BE2C (cell line): ENCODE measurements around the gene FRS3.
A peak's percentile ranks its signal among the peaks of the same experiment; 100 is the strongest.

Experiments
- DNase-seq: peaks from one replicate; pipeline ENCODE4 v3.0.0-alpha.2; 2020
- H3K27me3 ChIP-seq: fragments of 250-450 bp; sonication (Bioruptor Pico); 2 replicates; pipeline ENCODE4 v1.5.1; 2020; ENCODE audit warnings: mild to moderate bottlenecking
- H3K36me3 ChIP-seq: fragments of 250-450 bp; sonication (Bioruptor Pico); 2 replicates; pipeline ENCODE4 v1.5.1; 2020; ENCODE audit warnings: mild to moderate bottlenecking
- H3K4me1 ChIP-seq: fragments of 250-450 bp; sonication (Bioruptor Pico); 2 replicates; pipeline ENCODE4 v1.5.1; 2020
- H3K4me3 ChIP-seq: 2 replicates; pipeline ENCODE4 v1.5.1; 2011; ENCODE audit warnings: low read depth, low read length
- H3K9me3 ChIP-seq: fragments of 250-450 bp; sonication (Bioruptor Pico); 2 replicates; pipeline ENCODE4 v1.5.1; 2020
- TF ChIP-seq, protein P1 (sequence below): IDR thresholded peaks from 2 replicates; pipeline ENCODE4 v1.5.1; 2012; ENCODE audit warnings: mild to moderate bottlenecking, low read depth, low read length

Gene FRS3

DNA sequence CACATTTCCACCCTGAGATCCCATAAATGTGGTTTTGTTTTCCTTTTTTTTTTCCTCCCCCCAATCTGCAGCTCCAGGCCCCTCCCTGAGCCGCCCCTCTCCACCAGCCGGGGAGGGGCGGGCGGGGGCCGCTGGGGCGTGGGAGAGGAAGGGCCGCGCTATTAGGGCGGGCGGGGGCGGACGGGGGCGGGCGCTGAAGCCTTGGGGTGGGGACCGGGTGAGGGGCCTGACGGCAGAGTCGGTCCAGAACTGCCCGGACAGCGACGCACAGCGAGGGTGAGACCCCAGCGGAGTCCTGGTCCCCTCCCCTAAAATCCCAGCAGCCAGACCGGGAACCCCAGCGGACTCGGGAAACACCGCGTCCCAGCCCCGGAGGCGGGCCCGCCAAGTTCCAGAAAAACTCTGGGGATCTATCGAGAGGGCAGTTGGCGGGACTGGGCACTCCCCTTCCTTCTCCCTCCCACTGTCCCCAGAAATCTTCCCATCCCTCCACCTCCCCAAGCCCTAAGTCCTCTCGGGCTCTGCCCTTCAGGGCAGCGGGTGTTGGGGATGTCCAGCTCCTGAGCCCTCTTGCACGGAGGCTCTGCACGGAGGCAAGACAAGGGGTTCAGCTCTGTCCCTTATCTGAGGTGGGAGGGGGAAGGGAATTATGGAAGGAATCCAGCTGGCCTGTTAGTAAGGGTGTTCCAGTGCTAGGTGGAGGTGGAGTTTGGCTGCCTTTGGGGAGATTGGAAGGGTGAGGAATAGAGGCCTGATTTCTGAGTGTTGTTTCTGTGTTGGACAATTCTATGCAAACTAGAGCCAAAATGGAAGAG, 1.1 kb upstream of the FRS3 start, which contains the start of gene PRICKLE4:
PRICKLE4 (plus strand) TSS at position 232 of the 815 bp plus-strand sequence. CDS start 2,692 bp downstream, outside the sequence.
- TF ChIP-seq, protein P1, sequence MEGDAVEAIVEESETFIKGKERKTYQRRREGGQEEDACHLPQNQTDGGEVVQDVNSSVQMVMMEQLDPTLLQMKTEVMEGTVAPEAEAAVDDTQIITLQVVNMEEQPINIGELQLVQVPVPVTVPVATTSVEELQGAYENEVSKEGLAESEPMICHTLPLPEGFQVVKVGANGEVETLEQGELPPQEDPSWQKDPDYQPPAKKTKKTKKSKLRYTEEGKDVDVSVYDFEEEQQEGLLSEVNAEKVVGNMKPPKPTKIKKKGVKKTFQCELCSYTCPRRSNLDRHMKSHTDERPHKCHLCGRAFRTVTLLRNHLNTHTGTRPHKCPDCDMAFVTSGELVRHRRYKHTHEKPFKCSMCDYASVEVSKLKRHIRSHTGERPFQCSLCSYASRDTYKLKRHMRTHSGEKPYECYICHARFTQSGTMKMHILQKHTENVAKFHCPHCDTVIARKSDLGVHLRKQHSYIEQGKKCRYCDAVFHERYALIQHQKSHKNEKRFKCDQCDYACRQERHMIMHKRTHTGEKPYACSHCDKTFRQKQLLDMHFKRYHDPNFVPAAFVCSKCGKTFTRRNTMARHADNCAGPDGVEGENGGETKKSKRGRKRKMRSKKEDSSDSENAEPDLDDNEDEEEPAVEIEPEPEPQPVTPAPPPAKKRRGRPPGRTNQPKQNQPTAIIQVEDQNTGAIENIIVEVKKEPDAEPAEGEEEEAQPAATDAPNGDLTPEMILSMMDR: no peak

DNA sequence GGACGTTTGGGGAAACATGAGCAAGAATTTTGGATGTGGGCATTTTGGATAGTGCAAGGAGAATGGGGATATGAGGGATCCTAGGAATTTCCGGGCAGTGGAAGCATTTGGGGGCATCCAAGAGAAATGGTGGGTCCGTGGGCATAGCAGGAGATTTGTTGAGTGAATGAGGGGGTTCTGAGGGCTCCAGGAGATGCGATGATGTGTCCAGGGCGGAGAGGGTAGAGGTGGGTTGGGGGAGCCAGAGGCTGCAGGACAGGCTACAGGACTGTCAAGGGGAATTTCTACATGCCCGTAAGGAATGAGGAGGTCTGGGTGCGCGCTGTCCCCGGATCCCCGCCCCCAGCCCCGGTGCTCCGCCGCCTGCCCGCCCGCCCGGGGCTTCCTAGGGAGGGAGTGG, 364 bp downstream of the FRS3 start:
- Histone ChIP-seq H3K36me3 (no peaks in the 10 kb centered on the region), H3K4me3 (peak overlapping the region; percentile 70), H3K4me1 (no peaks in the 10 kb centered on the region), H3K27me3 (no peaks in the 10 kb centered on the region), H3K9me3 (no peaks in the 10 kb centered on the region)
- TF ChIP-seq, protein P1: no peak
- DNase-seq: no peak

More for the DNA sequence above, 1.1 kb upstream of the FRS3 start, which contains the start of gene PRICKLE4:
- Histone ChIP-seq H3K9me3 (no peaks in the 10 kb centered on the region), H3K4me1 (no peaks in the 10 kb centered on the region), H3K4me3 (peak within 1 kb of the TSS; percentile 70), H3K36me3 (no peaks in the 10 kb centered on the region), H3K27me3 (no peaks in the 10 kb centered on the region)
- DNase-seq: no peak

DNA sequence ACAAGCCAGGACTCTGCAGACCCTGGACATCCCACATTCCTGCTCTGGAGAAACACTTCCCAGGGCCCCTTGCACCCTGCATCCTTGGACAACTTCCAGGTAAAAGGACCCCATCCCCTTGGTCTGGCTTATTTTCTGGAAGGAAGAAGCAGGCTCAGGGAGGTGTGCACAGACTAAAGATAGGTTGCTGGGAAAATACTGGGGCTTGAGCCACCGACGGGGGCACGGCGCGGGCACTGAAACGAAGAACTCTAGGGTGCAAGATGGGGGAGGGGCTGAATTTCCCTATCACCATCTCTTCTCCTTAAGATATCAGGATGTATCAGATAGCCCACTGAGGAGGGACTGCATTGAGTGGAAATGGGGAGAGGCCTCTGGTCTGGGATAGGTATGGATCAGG, 805 bp downstream of the FRS3 start:
- Histone ChIP-seq H3K36me3 (no peaks in the 10 kb centered on the region), H3K9me3 (no peaks in the 10 kb centered on the region), H3K4me3 (peak overlapping the region; percentile 70), H3K4me1 (no peaks in the 10 kb centered on the region), H3K27me3 (no peaks in the 10 kb centered on the region)
- TF ChIP-seq, protein P1: no peak
- no peak for DNase-seq

DNA sequence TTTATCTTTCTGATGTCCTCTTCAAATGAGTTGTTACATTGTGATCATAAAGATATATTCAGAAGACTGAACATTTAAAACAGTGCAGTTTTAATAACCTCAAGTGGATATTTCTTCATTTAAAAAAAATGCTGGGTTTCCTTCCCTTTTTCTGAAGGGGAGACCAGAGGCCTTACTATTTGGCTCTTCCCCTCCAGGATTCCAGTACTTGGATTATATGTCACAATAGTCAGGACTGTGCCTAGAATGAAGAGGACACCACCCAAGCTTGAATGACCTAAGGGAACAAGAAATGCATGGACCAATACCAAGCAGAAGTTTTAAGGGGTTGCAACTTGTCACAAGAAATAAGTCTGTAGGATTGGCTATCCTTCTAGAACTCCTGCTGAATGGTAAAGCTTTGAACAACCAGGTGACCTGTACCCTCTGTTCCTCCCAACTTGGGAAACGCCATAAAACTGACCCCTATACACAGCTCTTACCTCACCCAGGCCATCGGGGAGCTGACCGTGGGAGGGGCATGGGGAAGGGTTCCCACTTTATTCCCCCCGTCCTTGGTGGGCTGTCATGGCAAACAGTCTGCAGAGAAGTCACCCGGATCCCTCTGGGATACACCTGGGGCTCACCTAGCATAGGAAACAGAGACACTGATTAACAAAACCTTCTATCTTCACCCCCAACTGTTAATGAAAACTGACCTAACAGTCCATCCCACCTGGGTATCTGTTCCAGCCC, 2.0 kb downstream of the FRS3 start:
- Histone ChIP-seq H3K4me3 (no peak overlapping the region), H3K9me3 (no peaks in the 10 kb centered on the region), H3K4me1 (no peaks in the 10 kb centered on the region), H3K27me3 (no peaks in the 10 kb centered on the region), H3K36me3 (no peaks in the 10 kb centered on the region)
- TF ChIP-seq, protein P1: no peak
- DNase-seq: no peak

DNA sequence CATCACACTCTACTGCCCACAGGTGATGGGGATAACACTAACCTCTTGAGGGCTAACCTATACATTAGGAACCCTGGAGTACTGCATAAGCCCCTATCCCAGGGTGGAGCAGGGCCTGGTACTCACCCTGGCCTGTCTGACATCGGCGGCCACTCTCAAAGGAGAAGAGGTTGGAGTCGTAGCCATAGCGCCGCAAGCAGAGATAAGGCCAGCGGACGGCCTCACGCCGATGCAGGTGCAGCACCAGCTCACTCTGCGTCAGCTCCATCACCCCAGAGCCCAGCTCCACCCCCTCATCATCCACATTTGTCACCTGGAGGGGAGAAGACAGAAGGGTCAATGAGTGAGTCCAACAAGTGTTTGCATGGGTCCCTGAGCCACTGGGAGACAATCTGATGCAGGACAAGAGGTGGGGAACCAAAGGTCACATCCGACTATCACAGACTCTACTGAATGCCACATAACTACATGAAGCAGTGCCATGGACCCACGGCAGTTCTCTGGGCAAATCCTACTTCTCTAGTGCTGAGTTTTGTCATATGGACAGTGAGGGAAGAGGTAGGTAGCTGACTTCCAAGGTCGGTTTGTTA, 4.3 kb downstream of the FRS3 start:
- no peaks in the 10 kb centered on the region for H3K27me3 ChIP-seq
- TF ChIP-seq, protein P1: no peak
- no peaks in the 10 kb centered on the region; the same call in 1 of the 2 replicates for H3K4me1 ChIP-seq
- no peak overlapping the region for H3K4me3 ChIP-seq
- no peaks in the 10 kb centered on the region for H3K9me3 ChIP-seq
- no peak for DNase-seq
- H3K36me3 ChIP-seq: no peaks in the 10 kb centered on the region
